T-helper 2 cell treated with Interferon-gamma antibody and Interleukin-4, amounts not matched to agents 5 μg/mL and 100 μg/mL, for 36 hours (primary cell): ENCODE results near the gene GRIA1.

Source experiments
- DNase-seq: peaks from one replicate; pipeline ENCODE4 v3.0.0; 2021; ENCODE audit warnings: low spot score
- H3K27ac Mint-ChIP-seq: one replicate; pipeline ENCODE4 v1.8.0; 2021; ENCODE audit warnings: mild to moderate bottlenecking, mixed read lengths
- H3K27me3 Mint-ChIP-seq: one replicate; pipeline ENCODE4 v1.8.0; 2021; ENCODE audit warnings: low read depth, mixed read lengths
- H3K36me3 Mint-ChIP-seq: one replicate; pipeline ENCODE4 v1.8.0; 2021; ENCODE audit warnings: low read depth, mixed read lengths
- H3K4me1 Mint-ChIP-seq: one replicate; pipeline ENCODE4 v1.8.0; 2021; ENCODE audit warnings: low read depth, mixed read lengths
- H3K4me3 Mint-ChIP-seq: one replicate; pipeline ENCODE4 v1.8.0; 2022; ENCODE audit warnings: mild to moderate bottlenecking, moderate library complexity, mixed read lengths
- H3K9me3 Mint-ChIP-seq: one replicate; pipeline ENCODE4 v1.8.0; 2021; ENCODE audit warnings: mixed read lengths

The GRIA1 gene

GRCh38 chr5:153618867-153619266 lies 128.4 kb downstream of the GRIA1 start:
- no peak for DNase-seq
- no peak overlapping the region for H3K27ac Mint-ChIP-seq
- H3K27me3 Mint-ChIP-seq: no peaks in the 10 kb centered on the region
- no peaks in the 10 kb centered on the region for H3K4me1 Mint-ChIP-seq
- no peaks in the 10 kb centered on the region for H3K36me3 Mint-ChIP-seq
- no peaks in the 10 kb centered on the region for H3K9me3 Mint-ChIP-seq
- no peak overlapping the region for H3K4me3 Mint-ChIP-seq

DNA sequence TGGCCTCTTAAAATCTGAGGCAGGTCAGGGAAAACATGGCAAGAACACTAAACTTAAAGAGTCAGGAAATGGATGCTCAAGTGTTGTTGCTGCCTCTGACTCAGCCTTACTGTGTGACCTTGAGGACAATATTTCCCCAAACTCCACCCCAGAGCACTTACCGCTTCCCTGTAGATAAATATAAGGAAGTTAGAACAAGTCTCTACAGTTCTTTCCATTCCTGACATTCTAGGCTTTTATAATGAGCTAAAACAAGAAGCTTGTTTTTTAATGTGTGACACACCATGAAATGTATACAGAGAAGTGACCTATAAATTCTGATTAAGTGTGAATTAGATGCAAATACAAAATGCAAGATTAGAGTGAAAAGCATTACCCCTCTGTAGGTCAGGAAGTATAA lies 129.3 kb downstream of the GRIA1 start:
- Mint-ChIP-seq H3K9me3 (no peaks in the 10 kb centered on the region), H3K4me1 (no peaks in the 10 kb centered on the region), H3K27ac (no peak overlapping the region), H3K4me3 (no peak overlapping the region), H3K27me3 (no peaks in the 10 kb centered on the region), H3K36me3 (no peaks in the 10 kb centered on the region)
- no peak for DNase-seq

- Mint-ChIP-seq H3K4me1 (no peaks in the 10 kb centered on the region), H3K9me3 (no peaks in the 10 kb centered on the region), H3K27me3 (no peaks in the 10 kb centered on the region), H3K4me3 (no peak overlapping the region), H3K36me3 (no peaks in the 10 kb centered on the region), H3K27ac (no peak overlapping the region)
- no peak for DNase-seq
Observed at GRCh38 chr5:153623124-153623523, 132.7 kb downstream of the GRIA1 start.

- DNase-seq: no peak
- H3K36me3 Mint-ChIP-seq: no peaks in the 10 kb centered on the region
- H3K4me1 Mint-ChIP-seq: no peaks in the 10 kb centered on the region
- H3K9me3 Mint-ChIP-seq: no peaks in the 10 kb centered on the region
- H3K27ac Mint-ChIP-seq: no peak overlapping the region
- H3K4me3 Mint-ChIP-seq: no peak overlapping the region
- no peaks in the 10 kb centered on the region for H3K27me3 Mint-ChIP-seq
Observed at GRCh38 chr5:153623751-153624450, 133.4 kb downstream of the GRIA1 start.

- H3K4me1 Mint-ChIP-seq: no peaks in the 10 kb centered on the region
- H3K36me3 Mint-ChIP-seq: no peaks in the 10 kb centered on the region
- DNase-seq: no peak
Observed at GRCh38 chr5:153624451-153624765, 133.9 kb downstream of the GRIA1 start.

DNA sequence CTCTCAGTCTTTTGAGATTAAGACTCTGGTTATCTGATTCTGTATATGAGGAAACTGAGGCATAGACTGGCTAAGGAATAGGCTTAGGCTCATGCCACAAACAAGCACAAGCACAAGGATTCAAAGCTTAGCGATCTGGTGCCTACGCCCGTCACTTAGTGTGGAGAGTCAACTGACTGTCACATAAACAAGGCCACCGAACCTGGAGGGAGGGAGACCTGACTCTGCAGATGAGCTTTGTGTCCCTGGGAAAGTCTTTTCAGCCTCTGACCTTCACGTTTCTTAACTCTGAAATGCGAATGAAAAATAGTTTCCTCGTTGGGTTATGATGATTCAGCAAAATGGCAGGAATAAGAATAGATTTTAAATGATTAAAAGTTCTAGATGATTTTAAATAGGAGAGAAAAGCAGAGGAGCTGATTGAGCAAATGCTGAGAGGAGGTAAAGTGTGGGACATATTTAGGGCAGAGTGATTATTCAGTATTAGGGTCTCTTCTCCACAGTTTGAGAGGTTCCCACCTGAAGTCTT lies 135.4 kb downstream of the GRIA1 start:
- no peaks in the 10 kb centered on the region for H3K36me3 Mint-ChIP-seq
- H3K27me3 Mint-ChIP-seq: no peaks in the 10 kb centered on the region
- H3K4me3 Mint-ChIP-seq: no peak overlapping the region

More at GRCh38 chr5:153624451-153624765, 133.9 kb downstream of the GRIA1 start:
- no peaks in the 10 kb centered on the region for H3K9me3 Mint-ChIP-seq
- H3K4me3 Mint-ChIP-seq: no peak overlapping the region
- H3K27me3 Mint-ChIP-seq: no peaks in the 10 kb centered on the region
- no peak overlapping the region for H3K27ac Mint-ChIP-seq

GRCh38 chr5:153626836-153627235 lies 136.4 kb downstream of the GRIA1 start:
- no peaks in the 10 kb centered on the region for H3K36me3 Mint-ChIP-seq
- no peak overlapping the region for H3K4me3 Mint-ChIP-seq
- DNase-seq: no peak
- H3K9me3 Mint-ChIP-seq: no peaks in the 10 kb centered on the region
- no peaks in the 10 kb centered on the region for H3K4me1 Mint-ChIP-seq
- no peak overlapping the region for H3K27ac Mint-ChIP-seq
- H3K27me3 Mint-ChIP-seq: no peaks in the 10 kb centered on the region

More for the DNA sequence above, 135.4 kb downstream of the GRIA1 start:
- H3K27ac Mint-ChIP-seq: no peak overlapping the region
- H3K4me1 Mint-ChIP-seq: no peaks in the 10 kb centered on the region
- H3K9me3 Mint-ChIP-seq: no peaks in the 10 kb centered on the region
- DNase-seq: no peak

GRCh38 chr5:153629027-153629895 lies 138.8 kb downstream of the GRIA1 start:
- Mint-ChIP-seq H3K36me3 (no peaks in the 10 kb centered on the region), H3K9me3 (no peaks in the 10 kb centered on the region), H3K27me3 (no peaks in the 10 kb centered on the region), H3K4me1 (no peaks in the 10 kb centered on the region), H3K27ac (no peak overlapping the region), H3K4me3 (no peak overlapping the region)
- DNase-seq: no peak

DNA sequence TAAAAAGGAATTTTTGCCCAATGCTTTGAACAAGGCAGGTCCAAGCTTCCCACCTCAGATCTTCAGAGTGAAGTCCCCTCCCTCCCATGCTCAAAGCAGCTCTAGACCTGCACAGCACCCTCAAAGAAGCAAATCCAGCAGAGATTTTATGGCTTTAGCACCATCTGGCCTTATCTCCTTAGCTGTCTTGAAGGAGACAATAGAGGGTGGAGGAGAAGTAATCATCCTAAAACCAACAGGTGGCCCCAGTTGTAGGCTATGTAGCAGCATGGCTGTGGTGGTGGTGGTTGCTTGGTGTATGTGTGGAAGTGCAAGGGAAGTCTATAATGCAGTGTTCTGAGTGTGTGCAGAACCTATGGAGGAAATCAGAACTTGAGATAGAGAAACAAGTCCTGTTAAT lies 140.1 kb downstream of the GRIA1 start:
- no peaks in the 10 kb centered on the region for H3K27me3 Mint-ChIP-seq
- H3K27ac Mint-ChIP-seq: no peak overlapping the region
- H3K4me3 Mint-ChIP-seq: no peak overlapping the region
- H3K36me3 Mint-ChIP-seq: no peaks in the 10 kb centered on the region
- no peak for DNase-seq
- no peaks in the 10 kb centered on the region for H3K4me1 Mint-ChIP-seq
- H3K9me3 Mint-ChIP-seq: no peaks in the 10 kb centered on the region

DNA sequence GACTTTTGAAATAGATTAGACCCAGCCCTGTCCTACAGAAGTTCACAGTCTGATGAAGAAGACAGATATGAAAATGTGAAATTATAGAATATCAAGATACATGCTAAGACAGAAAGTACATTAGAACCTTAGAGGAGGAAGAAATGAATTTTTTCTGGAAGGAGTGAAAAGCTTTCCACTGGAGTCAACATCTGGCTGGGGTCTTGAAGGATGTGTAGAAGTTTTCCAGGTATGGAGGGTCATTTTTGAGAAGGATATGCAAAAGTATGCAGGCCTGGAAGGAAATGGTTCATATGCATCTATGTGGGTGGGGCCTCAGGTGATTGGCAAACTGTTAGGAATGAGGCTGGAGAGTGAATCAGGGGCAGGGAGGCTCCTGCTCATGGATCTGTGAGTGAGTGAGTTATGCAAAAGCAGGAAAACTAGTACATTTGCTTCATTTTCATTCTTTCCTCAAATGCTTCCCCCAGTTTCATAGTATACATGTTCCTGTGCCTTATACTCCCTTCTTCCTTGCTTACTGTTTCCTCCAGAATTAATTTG lies 142.3 kb downstream of the GRIA1 start:
- no peaks in the 10 kb centered on the region for H3K27me3 Mint-ChIP-seq
- no peak overlapping the region for H3K4me3 Mint-ChIP-seq
- no peak overlapping the region for H3K27ac Mint-ChIP-seq
- no peaks in the 10 kb centered on the region for H3K4me1 Mint-ChIP-seq
- H3K36me3 Mint-ChIP-seq: no peaks in the 10 kb centered on the region
- no peak for DNase-seq
- H3K9me3 Mint-ChIP-seq: no peaks in the 10 kb centered on the region

- DNase-seq: no peak
- no peaks in the 10 kb centered on the region for H3K27me3 Mint-ChIP-seq
- no peak overlapping the region for H3K27ac Mint-ChIP-seq
- H3K4me1 Mint-ChIP-seq: no peaks in the 10 kb centered on the region
- H3K36me3 Mint-ChIP-seq: no peaks in the 10 kb centered on the region
- H3K9me3 Mint-ChIP-seq: no peaks in the 10 kb centered on the region
- no peak overlapping the region for H3K4me3 Mint-ChIP-seq
Observed at GRCh38 chr5:153636670-153637451, 146.4 kb downstream of the GRIA1 start.

DNA sequence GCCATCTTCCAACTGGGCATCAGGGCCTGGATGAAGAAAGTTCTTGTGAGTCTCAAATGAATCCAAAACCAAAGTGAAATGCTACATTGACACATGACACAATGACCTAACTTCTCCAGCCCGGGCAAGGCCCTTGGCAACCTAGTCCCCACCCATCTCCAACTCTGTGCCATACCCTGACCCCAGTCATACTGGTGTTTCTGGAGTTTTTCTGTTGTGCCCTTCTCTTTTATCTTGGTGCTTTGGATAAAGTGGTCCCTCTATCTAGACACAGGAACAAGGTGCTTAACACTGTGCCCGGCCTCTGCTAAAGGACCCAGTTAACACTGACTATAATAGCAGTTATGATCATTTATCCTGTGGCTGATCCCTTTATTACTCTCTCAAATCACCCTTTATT lies 149.8 kb downstream of the GRIA1 start:
- no peaks in the 10 kb centered on the region for H3K4me1 Mint-ChIP-seq
- no peaks in the 10 kb centered on the region for H3K9me3 Mint-ChIP-seq
- H3K4me3 Mint-ChIP-seq: no peak overlapping the region
- DNase-seq: no peak
- H3K36me3 Mint-ChIP-seq: no peaks in the 10 kb centered on the region
- H3K27me3 Mint-ChIP-seq: no peaks in the 10 kb centered on the region
- H3K27ac Mint-ChIP-seq: no peak overlapping the region

- Mint-ChIP-seq H3K4me1 (no peaks in the 10 kb centered on the region), H3K4me3 (no peak overlapping the region), H3K27ac (no peak overlapping the region), H3K9me3 (no peaks in the 10 kb centered on the region), H3K27me3 (no peaks in the 10 kb centered on the region), H3K36me3 (no peaks in the 10 kb centered on the region)
- DNase-seq: no peak
Observed at GRCh38 chr5:153641183-153641688, 150.8 kb downstream of the GRIA1 start.
